ENCODE measurements around the gene ZNF23.

The ZNF23 gene

DNA sequence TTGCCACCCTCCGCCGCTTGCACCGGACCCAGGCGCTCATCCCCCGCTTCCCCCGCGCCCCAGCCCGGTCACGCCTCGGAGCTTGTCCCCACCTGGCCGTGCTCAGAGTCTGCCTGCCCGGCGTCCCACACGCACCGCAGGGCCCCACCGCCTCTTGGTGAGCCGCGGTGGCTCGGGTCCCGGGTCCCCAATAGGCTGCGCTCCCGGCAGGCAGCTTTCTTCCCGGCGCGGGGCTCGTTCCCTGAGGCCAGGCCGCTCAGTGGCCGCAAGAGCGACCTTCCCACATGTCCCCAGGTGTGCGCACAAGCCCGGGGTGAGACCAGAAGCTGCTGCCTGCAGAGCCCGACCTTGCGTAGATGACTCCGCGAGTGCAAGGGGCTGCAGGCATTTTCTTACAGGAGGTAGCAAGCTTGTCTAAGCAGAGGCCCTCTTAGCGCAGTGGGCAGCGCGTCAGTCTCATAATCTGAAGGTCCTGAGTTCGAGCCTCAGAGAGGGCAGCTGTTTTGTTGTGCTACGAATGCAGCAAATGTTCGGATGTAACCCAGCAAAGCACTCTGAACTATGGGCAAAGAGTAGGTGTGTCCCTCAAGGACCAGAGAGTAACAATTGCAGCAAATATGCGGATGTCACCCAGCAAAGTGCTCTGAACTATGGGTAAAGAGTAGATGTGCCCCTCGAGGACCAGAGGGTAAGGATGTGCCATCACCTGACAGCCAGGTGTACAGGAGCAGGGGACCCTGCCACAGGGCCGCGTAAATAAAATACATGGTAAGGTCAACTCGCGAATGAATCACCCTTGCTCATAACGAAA is 35.8 kb downstream of the ZNF23 start:
- DNase-seq, result peak; percentile 55

DNA sequence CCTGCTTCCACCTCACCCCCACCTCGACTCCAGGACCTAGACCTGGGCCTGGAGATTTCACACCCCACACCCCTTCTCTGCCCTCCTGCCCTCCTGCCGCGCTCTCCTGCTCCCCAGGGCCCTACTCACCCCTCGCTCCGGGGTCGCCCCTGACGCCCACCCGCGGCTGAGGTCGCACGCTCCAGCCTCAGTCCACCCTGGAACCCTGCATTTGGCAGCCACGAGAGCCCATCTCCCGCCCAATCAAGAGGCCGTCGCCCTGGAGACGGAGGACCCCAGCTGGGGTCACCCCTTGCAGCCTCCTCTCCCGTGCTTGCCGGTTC is 36.3 kb downstream of the ZNF23 start:
- DNase-seq, result no peak

DNA sequence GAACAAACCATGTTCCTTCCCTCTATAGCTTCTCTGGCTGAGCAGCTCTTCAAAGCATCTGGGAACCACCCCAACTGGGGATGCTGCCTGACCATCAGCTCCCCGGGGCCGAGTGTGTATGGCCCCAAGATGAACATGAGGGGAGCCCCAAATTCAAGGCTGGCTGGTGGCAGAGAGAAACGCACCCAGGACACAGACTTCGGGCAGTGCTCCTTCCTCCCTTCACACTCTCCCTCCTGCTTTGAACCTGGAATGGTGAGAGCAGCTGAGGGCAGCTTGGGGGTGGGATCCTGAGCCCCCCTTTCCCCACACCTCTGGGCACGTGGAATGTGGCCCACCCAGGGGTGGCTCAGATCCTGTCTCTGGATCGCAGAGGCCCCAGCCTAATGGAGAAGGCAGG is 37.4 kb downstream of the ZNF23 start:
- DNase-seq, result no peak

DNA sequence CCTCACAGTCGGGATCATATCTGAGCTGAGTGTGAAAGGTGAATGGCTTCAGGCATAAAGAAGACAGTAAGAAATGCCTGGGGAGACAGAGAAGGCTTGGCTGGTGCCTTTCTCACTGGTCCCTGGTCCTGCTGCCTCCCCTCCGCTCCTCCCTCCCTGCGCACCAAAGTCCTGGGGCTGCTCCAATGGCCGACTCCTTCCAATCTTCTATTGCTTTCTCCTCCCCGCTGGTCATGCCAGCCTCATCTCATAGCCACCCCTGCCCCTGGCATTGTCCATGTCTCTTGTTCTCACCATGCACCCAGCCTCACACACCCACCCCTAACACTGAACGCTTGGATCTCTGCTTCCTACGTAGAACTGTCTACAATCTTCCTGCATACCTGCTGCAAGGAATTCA is 38.2 kb downstream of the ZNF23 start:
- no peak for DNase-seq

DNA sequence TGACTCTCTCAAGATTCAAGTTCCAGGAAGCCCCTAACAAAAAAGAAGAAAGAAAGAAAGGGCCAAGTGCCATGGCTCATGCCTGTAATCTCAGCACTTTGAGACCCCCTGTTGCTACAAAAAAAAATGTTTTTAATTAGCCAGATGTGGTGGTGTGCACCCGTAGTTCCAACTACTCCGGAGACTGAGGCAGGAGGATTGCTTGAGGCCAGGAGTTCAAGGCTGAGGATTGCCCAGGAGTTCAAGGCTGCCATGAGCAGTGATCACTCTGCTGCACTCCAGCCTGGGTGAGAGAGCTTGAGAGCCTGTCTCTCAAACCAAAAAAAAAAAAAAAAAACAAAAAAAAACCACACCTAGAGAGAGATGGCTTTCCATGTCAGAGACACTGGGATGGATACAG is 39.0 kb downstream of the ZNF23 start:
- DNase-seq, result no peak

DNA sequence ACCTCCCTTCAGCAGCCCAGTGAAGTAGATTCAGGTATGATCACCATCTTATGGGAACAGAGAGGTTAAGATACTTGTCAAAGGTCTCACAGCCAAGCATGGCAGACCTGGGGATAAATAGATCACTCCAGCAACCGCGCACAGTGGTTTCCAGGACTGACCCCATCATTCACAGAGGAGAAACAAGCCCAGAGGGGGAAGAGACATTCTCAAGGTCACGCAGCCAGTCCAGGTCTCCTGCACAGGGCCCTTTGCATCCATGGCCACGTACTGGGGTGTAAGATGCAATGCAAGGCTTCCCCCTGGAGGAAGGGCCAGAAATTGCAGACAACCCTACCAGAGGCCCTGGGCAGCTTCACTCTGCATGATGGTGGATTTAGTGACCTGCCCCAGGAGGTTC is 40.1 kb downstream of the ZNF23 start:
- no peak for DNase-seq

DNA sequence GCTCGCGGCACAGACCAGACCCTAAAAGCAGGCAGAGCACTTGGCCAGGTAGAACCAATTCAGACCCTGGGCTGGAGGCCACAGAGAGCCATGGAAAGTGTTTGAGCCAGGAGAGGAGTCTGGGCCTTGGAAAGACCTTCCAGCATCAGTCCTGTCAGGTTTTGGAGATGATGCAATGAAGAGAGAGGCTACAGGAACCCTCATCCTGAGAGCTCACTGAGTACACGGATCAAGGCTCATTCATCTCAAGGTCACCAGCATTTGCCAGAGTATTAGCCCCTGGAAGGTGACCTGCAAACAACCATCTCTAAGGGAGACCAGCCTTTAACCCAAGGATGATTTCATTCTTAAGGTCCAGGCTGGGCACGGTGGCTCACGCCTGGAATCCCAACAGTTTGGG is 48.0 kb downstream of the ZNF23 start:
- no peak for DNase-seq

DNA sequence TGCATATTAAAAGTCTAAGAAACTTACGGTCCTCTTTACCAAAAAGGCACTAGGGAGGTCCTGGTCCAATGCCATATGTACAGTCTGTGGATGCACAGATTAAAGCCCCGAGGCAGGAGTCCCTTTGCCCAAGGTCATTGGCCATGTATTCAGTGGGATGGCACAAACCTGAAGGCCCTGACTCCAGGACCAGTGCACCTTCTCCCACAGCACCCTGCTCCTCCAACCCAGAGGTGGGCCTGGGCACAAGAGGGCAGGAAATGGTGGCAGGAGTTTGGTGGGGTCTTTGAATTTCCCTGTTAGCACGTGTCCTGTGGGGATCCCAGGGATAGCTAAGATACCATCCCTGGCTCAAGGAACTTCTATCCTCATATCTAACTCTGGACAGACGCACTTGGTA is 48.7 kb downstream of the ZNF23 start:
- DNase-seq, result no peak

DNA sequence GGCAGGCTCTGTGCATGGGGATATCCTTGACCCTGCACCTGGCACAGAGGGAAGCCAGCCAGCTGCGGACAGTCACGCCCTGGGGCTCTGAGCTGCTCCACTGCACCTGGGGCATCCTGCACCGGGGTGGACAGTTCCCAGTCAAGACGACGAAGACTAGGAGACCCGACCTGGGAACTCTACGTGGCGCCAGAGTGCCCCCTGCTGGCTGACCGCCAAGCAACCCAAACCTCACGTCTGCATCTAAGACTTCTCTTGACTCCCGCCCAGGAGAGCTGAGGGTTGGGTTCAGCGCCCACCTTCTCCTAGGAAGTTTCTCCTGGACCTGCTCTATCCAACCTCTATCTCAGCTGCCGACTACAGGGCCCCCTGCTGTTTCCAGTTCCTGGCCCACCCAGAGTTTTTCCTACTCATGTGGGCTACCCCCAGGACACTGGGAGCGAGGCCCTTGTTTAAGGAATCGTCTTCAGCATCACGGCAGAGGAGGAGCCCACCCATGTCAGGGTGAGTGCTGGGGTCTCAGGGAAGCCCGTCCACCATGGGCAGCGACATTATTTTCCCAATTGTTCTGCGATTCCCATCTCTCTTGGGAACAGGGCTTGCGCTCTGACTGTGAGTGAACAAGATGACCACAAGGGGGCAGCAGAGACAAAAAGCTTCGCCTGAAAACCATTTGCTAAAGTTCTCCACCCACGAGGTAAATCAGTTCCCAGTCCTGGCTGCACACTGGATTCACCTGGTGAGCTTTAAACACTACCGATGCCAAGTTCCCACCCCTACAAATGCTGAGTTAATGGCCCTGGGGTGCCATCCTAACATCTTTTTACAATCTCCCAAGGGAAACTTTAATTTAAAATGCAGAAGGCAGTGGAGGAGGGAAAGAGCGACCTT is 49.5 kb downstream of the ZNF23 start:
- peak; percentile 1 for DNase-seq

DNA sequence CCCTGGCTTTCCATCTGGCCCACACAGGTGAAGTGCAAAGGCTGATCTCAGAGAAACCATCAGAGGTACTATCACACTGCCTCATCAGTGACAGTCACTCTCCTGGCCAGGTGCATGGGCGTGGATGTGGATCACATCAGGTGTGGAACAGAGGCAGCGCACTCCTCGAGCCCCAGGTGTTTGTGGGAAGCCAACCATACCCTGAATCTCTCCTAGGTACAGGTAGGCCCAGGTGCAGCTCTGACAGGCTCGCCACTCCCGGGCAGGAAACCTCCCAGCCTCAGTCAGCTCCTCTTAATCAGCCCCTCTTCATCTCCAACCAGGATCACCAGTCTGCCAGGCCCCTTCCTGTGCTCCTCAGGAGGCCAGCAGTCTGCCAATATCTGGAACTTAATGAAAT is 51.9 kb downstream of the ZNF23 start:
- DNase-seq, result no peak

DNA sequence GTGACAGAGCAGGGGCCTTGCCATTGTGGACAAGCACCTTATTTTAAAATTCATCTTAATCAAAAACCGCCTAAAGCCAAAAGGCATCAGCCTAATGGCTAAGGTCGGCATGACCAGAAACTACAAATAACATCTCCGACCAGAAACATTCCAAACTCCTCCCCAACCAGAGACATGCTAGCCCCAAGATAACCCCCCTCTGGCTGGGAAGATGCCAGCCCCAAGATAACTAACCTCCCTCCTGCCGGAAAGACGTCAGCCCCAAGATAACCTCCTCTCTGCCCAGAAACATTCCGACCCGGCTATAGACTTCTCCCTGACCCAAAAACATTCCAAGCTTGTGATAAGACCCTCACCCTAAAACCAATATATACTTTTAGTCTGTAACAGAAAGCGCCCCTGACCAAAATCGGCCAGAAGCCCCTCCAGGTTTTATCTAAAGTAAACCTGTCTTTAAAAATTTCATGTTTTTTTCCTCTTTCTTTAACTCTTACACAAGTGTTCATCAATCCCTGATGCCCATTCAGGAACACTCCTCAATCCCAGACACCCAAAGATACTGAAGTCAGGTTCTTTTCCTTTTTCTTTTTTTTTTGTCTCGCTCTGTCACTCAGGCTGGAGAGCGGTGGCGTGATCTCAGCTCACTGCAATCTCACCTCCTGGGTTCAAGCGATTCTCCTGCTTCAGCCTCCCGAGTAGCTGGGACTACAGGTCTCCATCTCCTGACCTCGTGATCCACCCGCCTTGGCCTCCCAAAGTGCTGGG is 52.9 kb downstream of the ZNF23 start:
- no peak for DNase-seq

DNA sequence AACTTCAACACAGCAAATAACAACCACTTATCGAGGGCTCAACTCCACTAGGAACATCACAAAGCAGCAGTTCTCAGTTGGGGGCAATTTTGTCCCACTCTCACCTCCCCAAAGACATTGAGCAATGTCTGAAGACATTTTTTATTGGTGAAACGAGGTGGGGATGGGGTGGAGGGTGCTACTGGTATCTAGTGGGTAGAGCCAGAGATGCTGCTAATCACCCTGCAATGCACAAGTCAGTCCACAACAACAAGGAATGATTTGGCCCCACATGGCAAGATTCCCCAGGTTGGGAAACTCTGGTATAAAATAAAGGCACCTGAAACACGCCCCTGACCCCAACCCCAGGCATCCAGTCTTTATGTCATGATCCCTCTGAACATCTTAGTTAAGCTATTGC is 53.5 kb downstream of the ZNF23 start:
- no peak for DNase-seq

DNA sequence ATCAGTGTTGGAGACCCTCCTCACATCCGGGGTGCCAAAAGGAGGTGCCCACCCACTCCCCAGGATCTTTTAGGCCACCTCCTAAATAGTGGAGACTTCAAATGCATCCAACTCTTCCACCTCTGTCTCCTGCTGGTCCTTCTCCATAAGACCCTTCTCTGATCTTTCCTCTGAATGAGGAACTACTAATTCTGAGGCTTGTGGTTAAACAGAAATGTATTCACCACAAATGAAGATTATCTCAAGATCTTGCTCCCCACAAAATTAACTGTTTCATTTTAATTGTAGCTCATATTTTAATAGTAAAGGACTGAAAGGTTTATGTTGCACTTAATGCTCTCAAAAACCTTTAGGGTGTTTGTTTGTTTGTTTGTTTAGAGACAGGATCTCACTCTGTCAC is 54.3 kb downstream of the ZNF23 start:
- DNase-seq, result no peak

DNA sequence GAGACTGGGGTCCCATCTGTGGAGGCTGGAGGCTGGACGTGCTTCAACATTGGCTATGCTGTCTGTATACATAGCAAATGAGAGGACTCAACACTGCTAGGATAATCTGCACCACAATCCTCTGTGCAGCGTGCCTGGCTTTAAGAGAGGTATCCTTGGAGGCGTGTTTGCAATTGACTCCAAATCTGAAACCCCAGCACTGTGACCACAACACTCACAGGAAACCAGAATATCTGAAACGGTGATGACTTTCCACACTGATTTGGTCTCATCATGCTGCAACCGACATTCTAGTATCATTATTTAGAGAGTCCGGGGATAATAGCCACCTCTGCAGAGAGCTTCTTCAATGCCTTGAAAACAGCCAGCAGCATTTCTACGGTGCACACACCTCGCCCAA is 55.3 kb downstream of the ZNF23 start:
- DNase-seq, result no peak

DNA sequence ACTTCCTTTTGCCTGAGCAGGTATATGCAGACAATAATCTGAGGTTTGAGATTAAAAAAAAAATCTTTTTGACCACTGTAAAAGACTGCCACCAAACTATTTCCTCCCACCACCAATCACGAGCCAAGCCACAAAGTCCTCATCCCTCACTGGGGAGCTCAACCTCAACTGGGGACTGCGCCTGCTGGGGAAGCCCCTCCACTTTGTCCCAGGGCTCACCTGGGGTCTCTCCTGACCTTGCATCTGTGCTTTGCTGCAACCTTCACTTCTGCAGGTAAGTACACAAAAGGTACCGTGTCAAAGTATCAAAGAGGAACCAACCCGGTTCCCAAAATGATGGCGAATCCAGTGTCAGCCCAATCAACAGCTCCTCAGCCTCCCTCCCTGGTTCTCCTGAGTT is 55.7 kb downstream of the ZNF23 start:
- DNase-seq, result no peak

DNA sequence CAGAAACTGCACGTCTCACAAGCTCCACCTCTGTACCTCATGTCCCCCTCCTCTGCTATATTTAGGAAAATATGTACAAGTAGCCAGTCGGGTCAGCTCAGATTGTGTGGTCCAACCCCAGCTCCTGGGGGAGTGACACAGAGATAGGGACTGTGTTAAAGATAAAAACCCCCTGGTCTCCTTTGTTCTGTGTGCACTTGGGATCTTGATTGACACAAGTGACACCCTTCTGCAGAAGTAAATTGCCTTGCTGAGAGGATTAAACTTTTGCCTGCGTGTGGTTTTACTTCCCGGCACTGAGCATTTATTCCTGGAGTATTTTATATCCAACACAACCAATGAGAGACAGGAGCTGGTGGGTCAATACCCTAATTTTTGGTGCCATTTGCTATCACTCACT is 57.7 kb downstream of the ZNF23 start:
- DNase-seq, result no peak

DNA sequence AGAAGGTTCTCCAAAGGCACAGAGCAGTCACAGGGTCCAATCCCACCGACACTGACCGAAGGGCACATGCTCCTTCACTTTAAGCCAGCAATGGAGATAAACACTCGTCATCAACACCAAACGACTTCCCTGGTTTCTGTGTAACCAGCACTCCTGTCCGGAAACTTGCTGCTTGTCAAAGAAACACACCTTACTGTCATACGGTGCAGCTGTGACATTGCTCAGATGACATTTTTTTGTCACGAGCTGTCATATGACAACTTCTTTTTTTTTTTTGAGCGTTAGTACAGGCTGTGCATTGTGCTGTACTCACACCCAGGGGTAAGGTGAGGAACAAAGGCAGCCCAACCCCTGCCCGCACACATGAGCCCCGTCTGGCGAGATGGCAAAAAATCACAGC is 59.4 kb downstream of the ZNF23 start:
- DNase-seq, result no peak

DNA sequence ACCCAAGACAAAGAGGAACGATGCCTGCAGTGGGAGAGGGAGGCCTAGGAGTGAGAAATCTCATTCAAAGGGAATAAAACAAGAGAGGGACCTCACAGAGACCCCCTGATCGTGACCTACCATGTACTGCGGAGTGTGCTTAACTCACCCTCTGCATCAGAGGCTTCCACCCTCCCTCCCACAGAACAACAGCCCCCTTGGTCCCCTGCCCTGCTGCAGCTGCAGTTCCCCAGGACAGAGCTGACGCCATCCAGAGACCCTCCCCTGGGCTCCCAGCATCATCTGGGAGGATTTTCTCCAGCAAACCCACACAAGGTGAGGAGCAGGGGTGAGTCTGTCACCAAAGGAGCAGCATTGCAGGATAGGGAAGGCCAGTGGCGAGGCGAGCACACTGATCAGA is 60.0 kb downstream of the ZNF23 start:
- no peak for DNase-seq

DNA sequence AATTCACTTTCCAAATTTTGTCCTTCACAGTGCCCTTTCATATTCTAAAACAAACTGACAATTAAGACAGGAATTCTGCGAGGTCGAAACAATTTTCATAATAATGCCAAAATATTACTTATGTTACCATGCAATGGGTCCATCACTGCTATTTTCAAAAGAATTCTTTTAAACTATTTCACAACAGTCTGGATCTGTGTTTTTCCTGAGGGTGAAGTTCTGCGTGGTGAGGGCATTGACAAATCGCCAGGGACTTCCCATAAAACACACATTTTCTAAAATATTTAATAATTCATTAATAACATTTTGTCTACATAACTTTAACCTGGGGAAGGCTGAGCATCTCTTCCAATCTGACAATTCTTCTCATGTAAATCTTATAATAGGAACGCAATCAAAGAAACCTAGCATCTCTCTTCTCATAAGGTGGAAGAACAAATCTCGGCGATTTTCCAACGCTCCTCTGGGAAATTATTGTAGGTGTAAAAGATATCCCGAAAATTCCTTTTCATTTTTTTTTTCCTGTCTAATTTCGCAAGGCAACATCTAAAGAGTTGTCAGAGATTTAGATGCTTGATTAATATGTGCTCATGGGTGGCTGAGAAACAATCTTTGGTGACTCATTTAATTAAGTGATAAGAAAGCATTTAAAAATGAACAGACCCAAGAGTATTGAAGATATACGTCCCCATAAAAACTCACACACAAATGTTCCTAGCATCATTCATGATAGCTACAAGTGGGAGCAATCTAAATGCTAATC is 62.1 kb downstream of the ZNF23 start:
- DNase-seq, result no peak

Data from DMS79 (cell line).